HepG2 (cell line): ENCODE results near the gene LAMB2. TPM values are rescaled to one million over a fixed set of nuclear protein-coding genes. Genes with fewer than 3 reads are reported as not detected.

ENCODE experiments used
- E2F2 ChIP-seq: sonication (generic); formaldehyde crosslinking; IDR thresholded peaks from 2 replicates; pipeline ENCODE4 v1.4.0; 2020; ENCODE audit warnings: missing genetic modification reagents, borderline replicate concordance
- ELF4 ChIP-seq: sonication (generic); formaldehyde crosslinking; IDR thresholded peaks from 2 replicates; pipeline ENCODE4 v1.5.0; 2020; ENCODE audit warnings: missing genetic modification reagents, mild to moderate bottlenecking, moderate library complexity, borderline replicate concordance
- FIP1L1 ChIP-seq: fragments of 200-400 bp; formaldehyde crosslinking; IDR thresholded peaks from 2 replicates; pipeline ENCODE4 v1.6.1; 2018; ENCODE audit warnings: low read depth, mild to moderate bottlenecking, low read length, moderate library complexity, borderline replicate concordance; ENCODE audit not compliant: insufficient read depth
- GABPA ChIP-seq, 2 experiments: IDR thresholded peaks; 2 replicates each; pipeline ENCODE4 v1.6.1; 2011 to 2016; ENCODE audit warnings: low read depth in 2 of 2, low read length in 1 of 2, missing biosample characterization in 1 of 2, missing genetic modification characterization in 1 of 2
- GATA4 ChIP-seq: sonication (generic); IDR thresholded peaks from 2 replicates; pipeline ENCODE4 v1.6.1; 2016; ENCODE audit warnings: antibody characterized with exemption, low read depth, borderline replicate concordance
- GMEB1 ChIP-seq: sonication (generic); formaldehyde crosslinking; IDR thresholded peaks from 2 replicates; pipeline ENCODE4 v1.5.1; 2020; ENCODE audit warnings: missing genetic modification reagents, mild to moderate bottlenecking, borderline replicate concordance
- HMGA1 ChIP-seq: sonication (generic); formaldehyde crosslinking; conservative IDR thresholded peaks from 2 replicates; pipeline ENCODE4 v1.4.0; 2020; ENCODE audit warnings: missing genetic modification reagents
- MAF1 ChIP-seq: sonication (generic); formaldehyde crosslinking; IDR thresholded peaks from 2 replicates; pipeline ENCODE4 v1.5.0; 2020; ENCODE audit warnings: missing genetic modification reagents, borderline replicate concordance
- NFIB ChIP-seq: sonication (generic); formaldehyde crosslinking; IDR thresholded peaks from 2 replicates; pipeline ENCODE4 v1.9.0; 2021; ENCODE audit warnings: missing genetic modification reagents, mild to moderate bottlenecking, borderline replicate concordance
- PPARG ChIP-seq: conservative IDR thresholded peaks from 2 replicates; pipeline ENCODE4 v1.6.1; 2016; ENCODE audit warnings: missing biosample characterization, missing genetic modification reagents
- TBX3 ChIP-seq: fragments of 450-650 bp; IDR thresholded peaks from 2 replicates; pipeline ENCODE4 v1.6.1; 2017; ENCODE audit warnings: antibody characterized with exemption, mild to moderate bottlenecking, inconsistent platforms, borderline replicate concordance
- TEF ChIP-seq: sonication (generic); formaldehyde crosslinking; IDR thresholded peaks from 2 replicates; pipeline ENCODE4 v1.5.0; 2020; ENCODE audit warnings: missing genetic modification reagents
- USF2 ChIP-seq, 2 experiments: sonication (generic) in 1 of 2; formaldehyde crosslinking in 1 of 2; IDR thresholded peaks; 2 replicates each; pipeline versions ENCODE4 v1.5.1 to v1.6.1; 2011 to 2020; ENCODE audit warnings: borderline replicate concordance in 1 of 2, low read depth in 1 of 2, low read length in 1 of 2, mild to moderate bottlenecking in 1 of 2, missing genetic modification reagents in 1 of 2, moderate library complexity in 1 of 2
- ZNF18 ChIP-seq: sonication (generic); formaldehyde crosslinking; IDR thresholded peaks from 2 replicates; pipeline ENCODE4 v1.8.0; 2022; ENCODE audit warnings: mild to moderate bottlenecking, missing genetic modification reagents; ENCODE audit not compliant: insufficient replicate concordance
- ZNF335 ChIP-seq: sonication (generic); formaldehyde crosslinking; IDR thresholded peaks from 2 replicates; pipeline ENCODE4 v1.4.0; 2020; ENCODE audit warnings: missing genetic modification reagents
- ZNF468 ChIP-seq: sonication (generic); formaldehyde crosslinking; IDR thresholded peaks from 2 replicates; pipeline ENCODE4 v1.8.0; 2022; ENCODE audit warnings: mild to moderate bottlenecking, moderate library complexity, missing genetic modification reagents
- ZNF598 ChIP-seq: sonication (generic); formaldehyde crosslinking; IDR thresholded peaks from 2 replicates; pipeline ENCODE4 v1.5.1; 2020; ENCODE audit warnings: mild to moderate bottlenecking, missing genetic modification reagents, borderline replicate concordance
- ZNF619 ChIP-seq: sonication (generic); formaldehyde crosslinking; IDR thresholded peaks from 2 replicates; pipeline ENCODE4 v1.4.0; 2020; ENCODE audit warnings: mild to moderate bottlenecking, missing genetic modification reagents
- polyA plus RNA-seq, 8 experiments: library from polyadenylated mRNA; depleted of rRNA in 3 of 8; stranded (reverse) in 7 of 8; unstranded in 1 of 8; fragments of >200 nt; fragmentation: Illumina TruSeq in 4 of 8; extraction: Trizol in 4 of 8; gene quantifications; 2 replicates each; pipeline versions ENCODE4 v1.2.1 to v1.2.3, GENCODE V29; 2011 to 2016; ENCODE audit warnings: low read depth in 4 of 8, missing spikeins in 1 of 8, mixed read lengths in 1 of 8; ENCODE audit not compliant: insufficient read depth in 1 of 8
- total RNA-seq, 5 experiments: library from RNA; depleted of rRNA; stranded (reverse); fragments of >200 nt; fragmentation: Illumina TruSeq; extraction: Trizol; gene quantifications; 2 replicates each; pipeline ENCODE4 v1.2.3, GENCODE V29; 2016; ENCODE audit warnings: low read depth in 1 of 5

Gene LAMB2
- total and polyA plus RNA-seq, 2 of the 13 experiments (the other 11 are each of a cell fraction or from before 2014, with no cell fraction given) = 208 to 443 TPM

GRCh38 chr3:49093853-49094767 is 38.7 kb downstream of the LAMB2 start, which contains the start of gene QRICH1 (continued):
- no peak for TF ChIP-seq USF2 (IDR thresholded peaks at IDR 0.05; ENCODE audit: low read depth, low read length)
- 0 out of 2 replicates have a peak, but pooled peaks have one; percentile 46 for TF ChIP-seq USF2 (CRISPR knock-in tag; IDR thresholded peaks at IDR 0.05; ENCODE audit: borderline replicate concordance)
- TF ChIP-seq GMEB1 = peak; percentile 66; the same call in 1 of the 2 replicates
- 0 out of 2 replicates have a peak, but pooled peaks have one; percentile 17 for TF ChIP-seq ZNF468 (CRISPR knock-in tag)
- no peak for TF ChIP-seq HMGA1 (CRISPR knock-in tag)
- TF ChIP-seq ELF4 = peak; percentile 78; the same call in 1 of the 2 replicates
- peak; percentile 58; the same call in 1 of the 2 replicates for TF ChIP-seq TBX3
- no peak for TF ChIP-seq MAF1 (CRISPR knock-in tag)
- TF ChIP-seq E2F2 (CRISPR knock-in tag) = no peak
- peak; percentile 74; the same call in 1 of the 2 replicates for TF ChIP-seq ZNF619 (CRISPR knock-in tag)
- peak; percentile 26 for TF ChIP-seq ZNF18 (CRISPR knock-in tag)
- peak; percentile 52; the same call in 1 of the 2 replicates for TF ChIP-seq ZNF335 (CRISPR knock-in tag)
- peak; percentile 71; the same call in 1 of the 2 replicates for TF ChIP-seq ZNF598 (CRISPR knock-in tag)
- no peak for TF ChIP-seq TEF (CRISPR knock-in tag)
- TF ChIP-seq GABPA (IDR thresholded peaks at IDR 0.05; ENCODE audit: low read depth, low read length) = no peak; the same call in 1 of the 2 replicates
- TF ChIP-seq GABPA (CRISPR knock-in tag; IDR thresholded peaks at IDR 0.05; ENCODE audit: low read depth) = peak; percentile 61
- TF ChIP-seq GATA4 = 0 out of 2 replicates have a peak, but pooled peaks have one; percentile 21
- no peak; the same call in 1 of the 2 replicates for TF ChIP-seq FIP1L1
- peak; percentile 40; the same call in 1 of the 2 replicates for TF ChIP-seq PPARG (CRISPR knock-in tag)
- TF ChIP-seq NFIB (CRISPR knock-in tag) = no peak
